ENCODE data around the gene ABTB2.
A peak's percentile ranks its signal among the peaks of the same experiment; 100 is the strongest.
"Not testable (repeated sequence)": the region's sequence is repeated elsewhere in the genome, so short reads cannot be mapped to it uniquely, and the experiment has no call there.

Gene ABTB2
- 0.94 to 286 (median 3.6) reads per million in 17 experiments for total RNA-seq

GRCh38 chr11:34357701-34358257 is at the start of gene ABTB2:
ABTB2 (minus strand) TSS chr11:34358010.
- DNase-seq: peak; percentile 97 to 99 (median 98)

DNA sequence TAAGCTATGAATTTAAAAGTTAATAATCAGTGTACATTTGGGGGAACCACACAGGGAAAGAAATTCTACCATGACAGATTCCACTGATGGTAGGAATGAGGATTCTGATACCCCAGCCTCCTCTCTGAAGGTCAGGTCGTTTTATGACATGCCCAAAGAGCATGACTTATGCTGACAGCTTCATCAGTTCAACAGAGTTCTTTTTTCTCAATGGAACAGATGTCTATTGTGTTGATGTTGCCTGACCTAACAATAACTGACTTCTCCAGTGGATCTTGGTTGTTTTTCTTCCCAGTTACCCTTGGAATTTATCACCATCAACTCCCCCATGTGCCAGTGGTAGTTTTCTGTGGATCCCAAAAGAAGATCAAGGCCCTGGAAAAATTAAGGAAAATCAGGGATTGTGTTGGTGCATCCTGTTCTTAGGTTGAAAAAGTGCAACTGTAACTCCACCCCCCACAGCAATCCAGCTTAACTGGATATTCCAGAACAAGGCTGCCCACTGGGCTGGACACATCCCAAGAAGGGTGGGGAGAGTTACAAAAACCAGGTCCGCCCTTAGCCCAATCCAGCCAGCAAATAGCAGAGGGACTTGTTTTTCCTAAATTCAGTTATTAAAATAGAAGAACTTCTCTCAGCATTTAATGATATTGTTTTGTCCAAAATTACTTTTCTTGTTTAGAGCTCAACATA is 49.5 kb upstream of the ABTB2 start:
- DNase-seq: no peak

DNA sequence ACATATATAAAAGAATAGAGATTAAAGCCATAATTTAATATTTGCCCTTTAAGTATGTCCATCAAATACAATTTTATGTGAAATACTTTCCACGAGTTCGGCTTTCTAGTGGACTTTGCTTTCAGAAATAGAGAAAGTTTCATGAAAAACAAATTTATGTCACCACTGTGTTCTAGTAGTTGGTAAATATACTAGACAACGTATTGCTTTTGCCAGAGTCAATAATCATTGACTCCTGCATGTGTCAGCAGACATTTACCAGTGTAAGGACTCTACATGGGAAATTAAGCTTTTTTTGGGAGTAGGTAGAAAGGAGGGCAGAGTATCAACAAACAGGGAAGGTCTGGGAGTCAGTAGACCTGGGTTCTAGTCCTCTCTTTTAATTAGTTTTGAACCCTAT is 48.6 kb upstream of the ABTB2 start:
- DNase-seq: no peak

DNA sequence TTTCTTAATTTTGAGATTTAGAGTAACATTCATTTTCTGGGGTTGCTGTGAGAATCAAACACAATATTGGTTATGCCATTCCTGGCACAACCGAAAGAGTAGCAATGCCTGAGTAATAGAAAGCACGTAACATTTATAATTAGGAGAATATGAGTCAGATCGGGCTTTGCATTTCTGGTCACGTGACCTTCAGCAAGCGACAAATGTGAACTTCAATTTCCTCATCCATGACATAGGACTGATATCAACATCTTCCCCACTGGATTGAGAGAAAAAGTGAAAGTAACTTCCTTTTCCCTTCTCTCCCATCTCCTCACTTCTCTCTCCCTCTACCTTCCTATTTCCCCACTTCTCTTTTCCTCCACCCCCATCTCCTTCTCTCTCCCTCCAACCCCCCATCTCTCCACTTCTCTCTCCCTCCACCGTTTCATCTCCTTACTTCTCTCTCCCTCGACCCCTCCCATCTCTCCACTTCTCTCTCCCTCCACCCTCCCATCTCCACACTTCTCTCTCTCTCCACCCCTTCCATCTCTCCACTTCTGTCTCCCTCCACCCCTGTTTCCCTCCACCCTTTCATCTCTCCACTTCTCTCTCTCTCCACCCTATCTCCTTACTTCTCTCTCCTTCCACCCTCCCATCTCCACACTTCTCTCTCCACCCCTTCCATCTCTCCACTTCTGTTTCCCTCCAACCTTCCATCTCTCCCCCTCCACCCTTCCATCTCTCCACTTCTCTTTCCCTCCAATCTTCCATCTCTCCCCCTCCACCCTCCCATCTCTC is 47.5 kb upstream of the ABTB2 start:
- DNase-seq: peak; percentile 66 to 89 (median 76)

DNA sequence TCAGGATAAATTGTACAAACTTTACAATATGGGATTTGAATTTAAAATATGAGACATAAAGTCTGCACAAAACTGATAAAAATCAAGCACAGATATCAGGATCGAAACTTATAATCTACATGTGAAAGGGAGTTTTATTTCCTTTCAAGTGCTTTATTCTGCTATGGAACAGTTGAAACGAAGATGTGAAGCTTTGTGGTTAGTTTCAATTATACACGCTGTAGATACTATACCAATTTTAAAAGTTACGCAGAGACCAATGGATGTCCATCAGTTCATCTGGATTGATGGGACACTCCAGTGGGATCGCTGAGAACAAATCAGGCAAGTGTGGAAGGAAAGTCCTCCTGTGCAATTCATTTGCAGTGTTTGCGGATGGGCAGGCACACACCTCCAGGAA is 46.5 kb upstream of the ABTB2 start:
- DNase-seq: no peak

DNA sequence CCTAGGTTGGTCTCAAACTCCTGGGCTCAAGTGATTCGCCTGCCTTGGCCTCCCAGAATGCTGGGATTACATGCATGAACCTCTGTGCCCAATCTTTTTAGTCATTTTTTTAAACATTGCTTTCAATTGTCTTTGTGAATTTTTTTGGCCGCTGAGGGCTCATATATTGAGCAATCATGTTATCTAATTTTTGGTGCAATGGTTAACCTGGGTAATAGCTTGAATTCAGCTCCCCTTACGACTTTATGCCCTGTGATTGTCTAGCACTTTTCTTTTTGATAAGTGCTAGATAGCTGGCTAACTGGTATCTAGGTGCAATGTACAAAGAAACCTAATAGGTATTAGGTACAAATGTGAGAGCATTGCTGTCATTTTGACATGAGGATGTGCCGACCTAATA is 45.6 kb upstream of the ABTB2 start:
- no peak for DNase-seq

DNA sequence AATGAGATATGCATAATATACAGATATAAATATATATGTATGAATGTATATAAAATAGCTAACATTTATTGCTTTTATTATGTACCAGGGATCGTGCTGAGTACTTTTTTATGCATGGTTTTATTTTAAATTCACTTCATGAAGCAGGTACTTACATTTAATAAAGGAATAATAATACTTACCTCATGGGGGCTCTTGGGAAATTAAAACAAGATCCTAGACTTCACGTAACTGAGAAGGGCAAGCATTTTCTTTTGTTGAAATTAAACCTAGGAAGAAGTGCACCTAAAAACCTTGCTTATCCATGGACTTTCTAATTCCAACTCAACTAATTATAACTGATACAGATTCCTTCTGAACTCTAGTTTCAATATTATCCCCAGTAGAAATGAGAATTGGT is 40.0 kb upstream of the ABTB2 start:
- DNase-seq: no peak

GRCh38 chr11:34397120-34397519 is 39.3 kb upstream of the ABTB2 start:
- DNase-seq: no peak

- peak in 1 of 4 experiments; percentile 21 for DNase-seq
These were observed 38.2 kb upstream of the ABTB2 start for GRCh38 chr11:34395916-34396550.

DNA sequence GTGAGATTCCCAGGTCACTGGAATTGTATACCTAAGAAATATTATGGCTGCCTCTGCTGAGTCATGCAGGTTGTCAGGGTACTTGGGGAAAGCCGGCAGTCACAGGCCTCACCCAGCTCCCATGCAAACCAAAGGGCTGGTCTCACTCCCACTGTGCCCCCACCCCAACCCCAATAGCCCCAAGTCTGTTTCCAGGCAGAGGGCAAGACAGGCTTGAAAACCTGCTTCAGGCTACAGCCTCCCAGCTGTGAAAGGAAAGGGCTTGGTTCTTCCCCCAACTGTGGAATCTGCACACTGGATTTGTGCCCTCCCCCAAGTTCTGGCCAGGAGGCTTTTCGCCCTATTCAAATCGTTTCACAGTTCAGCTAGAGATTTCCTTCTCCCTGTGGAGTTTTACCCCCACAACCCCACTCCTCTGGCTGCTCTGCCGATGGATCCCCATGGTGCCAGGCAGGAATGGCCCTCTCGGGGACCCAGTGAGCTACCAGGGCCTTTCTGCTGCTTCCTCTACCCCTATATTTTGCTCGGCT is 37.0 kb upstream of the ABTB2 start:
- DNase-seq: no peak

DNA sequence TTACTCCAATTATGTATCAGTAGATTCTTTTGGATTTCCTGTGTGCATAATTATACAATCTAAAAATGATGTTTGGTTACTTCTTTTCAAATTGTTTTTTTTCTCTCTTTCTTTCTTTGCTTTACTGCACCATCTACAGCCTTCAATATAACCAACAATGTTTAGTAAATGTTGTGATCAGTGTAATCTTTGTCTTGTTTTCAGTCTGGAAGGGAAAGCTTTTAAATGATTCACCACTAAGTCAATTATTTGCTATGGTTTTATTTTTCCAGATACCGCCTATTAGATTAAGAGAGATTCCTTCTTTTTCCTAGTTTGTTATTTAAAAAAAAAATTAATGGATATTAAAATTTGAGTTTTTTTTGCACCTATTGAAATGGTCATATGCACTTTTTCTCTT is 29.8 kb upstream of the ABTB2 start:
- DNase-seq: no peak

- DNase-seq: not testable (repeated sequence)
These were observed 28.5 kb upstream of the ABTB2 start for GRCh38 chr11:34386356-34386755.

GRCh38 chr11:34382532-34383276 is 24.9 kb upstream of the ABTB2 start:
- DNase-seq: no peak

DNA sequence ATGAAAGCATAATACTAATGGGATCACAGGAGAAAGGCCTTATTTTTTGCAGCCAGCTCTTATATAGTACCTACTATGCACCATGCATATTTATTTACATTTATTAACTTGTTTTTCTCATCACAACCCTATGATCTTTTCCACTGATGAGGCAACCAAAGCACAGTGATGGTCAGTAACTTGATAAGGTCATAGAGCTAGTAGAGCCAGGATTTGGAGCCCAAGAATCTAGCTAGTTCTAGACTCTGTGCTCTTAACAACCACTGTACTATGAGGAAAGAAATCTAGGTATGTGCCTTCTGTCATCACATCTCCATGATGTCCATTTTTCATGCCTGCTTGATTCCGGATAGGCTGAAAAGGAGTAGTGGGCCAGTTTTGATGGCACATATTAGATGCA is 24.0 kb upstream of the ABTB2 start:
- DNase-seq: no peak

- DNase-seq: peak in 2 of 4 experiments; percentile 39 to 57
These were observed 22.9 kb upstream of the ABTB2 start for GRCh38 chr11:34380696-34381095.

DNA sequence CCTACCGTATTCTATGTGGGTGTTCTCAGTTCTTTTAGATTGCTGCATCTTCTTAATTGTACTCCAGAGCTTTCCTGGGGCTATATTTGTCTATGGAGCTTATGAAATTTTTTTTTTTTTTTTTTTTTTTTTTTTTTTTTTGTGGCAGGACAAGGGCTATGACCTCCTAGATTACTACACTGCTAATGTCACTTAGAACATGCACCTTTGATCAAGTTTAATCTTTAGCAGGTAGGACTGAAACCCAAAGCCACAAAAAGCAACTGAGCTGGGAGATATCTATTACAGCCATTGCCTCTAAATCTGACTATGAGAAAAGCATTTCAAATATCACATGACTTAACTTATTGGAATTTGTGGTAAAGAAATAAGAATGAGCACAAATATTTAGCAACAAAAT is 21.7 kb upstream of the ABTB2 start:
- no peak for DNase-seq

DNA sequence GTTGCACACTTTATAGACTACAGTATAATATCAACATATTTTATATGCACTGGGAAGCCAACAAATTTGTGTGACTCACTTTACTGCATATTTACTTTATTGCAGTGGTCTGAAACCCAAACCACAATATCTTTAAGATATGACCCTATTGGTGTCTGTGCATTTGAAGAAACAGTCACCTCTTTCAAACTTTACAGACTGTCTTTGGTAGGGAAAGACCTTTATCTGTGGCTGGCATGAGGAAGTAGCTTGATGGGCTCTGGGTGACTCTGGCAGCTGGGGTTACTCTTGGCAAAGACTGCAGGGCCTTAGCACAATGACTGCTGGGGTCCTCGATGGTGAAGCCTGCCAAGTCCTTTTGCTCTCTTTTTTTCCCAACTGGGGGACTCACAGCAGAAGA is 21.3 kb upstream of the ABTB2 start:
- peak in 3 of 4 experiments; percentile 14 to 31 (median 17) for DNase-seq

GRCh38 chr11:34373727-34374126 is 15.9 kb upstream of the ABTB2 start:
- DNase-seq: no peak

- peak; percentile 27 to 58 (median 40) for DNase-seq
These were observed 8.7 kb upstream of the ABTB2 start for GRCh38 chr11:34366522-34366921.

- no peak for DNase-seq
These were observed 6.3 kb upstream of the ABTB2 start for GRCh38 chr11:34364102-34364501.

GRCh38 chr11:34363363-34364084 is 5.7 kb upstream of the ABTB2 start:
- DNase-seq: no peak

- no peak for DNase-seq
These were observed 2.2 kb upstream of the ABTB2 start for GRCh38 chr11:34360046-34360445.
